GM20000 (cell line): ENCODE measurements around the gene POMT1.

ENCODE experiments used
- DNase-seq: peaks from one replicate; pipeline ENCODE4 v3.0.0; 2012; ENCODE audit warnings: low spot score
- CTCF ChIP-seq: IDR thresholded peaks from 2 replicates; pipeline ENCODE4 v1.5.1; 2012; ENCODE audit warnings: mild to moderate bottlenecking, control low read depth; ENCODE audit errors: extremely low read depth, missing control alignments

Gene POMT1

GRCh38 chr9:131554087-131554842, 51.5 kb downstream of the POMT1 start:
- TF ChIP-seq CTCF: no peak
- no peak for DNase-seq

GRCh38 chr9:131554843-131555351, 52.2 kb downstream of the POMT1 start:
- no peak for DNase-seq
- no peak for TF ChIP-seq CTCF

DNA sequence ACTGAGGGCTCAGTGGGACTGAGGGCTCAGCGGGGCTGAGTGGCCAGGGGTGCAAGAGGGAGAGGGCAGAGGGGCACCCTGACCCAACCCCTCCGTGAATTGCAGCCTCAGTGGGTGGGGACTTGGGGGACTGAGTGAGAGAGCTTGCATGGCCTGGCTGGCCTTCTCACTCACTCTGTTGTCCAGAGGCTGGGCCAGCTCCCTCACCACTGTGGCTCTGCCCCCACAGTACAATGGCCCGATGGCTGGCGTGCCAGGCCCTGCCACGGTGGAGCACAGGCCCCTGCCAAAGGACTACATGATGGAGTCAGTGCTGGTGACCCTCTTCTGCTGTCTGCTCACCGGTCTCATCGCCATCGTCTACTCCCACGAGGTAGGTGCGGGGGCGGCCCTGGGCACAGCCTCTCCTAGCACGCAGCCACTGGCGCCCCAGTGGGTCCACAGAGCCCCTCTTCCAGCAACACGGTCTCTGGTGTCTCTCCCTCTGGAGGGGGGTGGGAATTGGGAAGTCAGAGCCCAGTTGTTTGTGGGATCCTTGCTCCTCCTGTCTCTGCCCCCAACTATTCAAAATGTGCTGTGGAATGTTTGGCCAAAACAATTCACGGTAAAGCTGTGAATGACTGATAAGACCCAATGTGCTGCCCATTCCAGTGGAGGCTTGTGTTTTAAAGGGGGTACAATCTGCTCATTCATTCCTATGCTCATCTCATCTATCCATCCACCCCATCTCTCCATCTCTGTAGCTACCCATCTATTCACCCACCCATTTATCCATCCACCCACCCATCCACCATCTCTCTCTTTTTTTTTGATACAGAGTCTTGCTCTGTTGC, 53.3 kb downstream of the POMT1 start:
- no peak for TF ChIP-seq CTCF
- no peak for DNase-seq

GRCh38 chr9:131557855-131558548, 55.3 kb downstream of the POMT1 start:
- no peak for TF ChIP-seq CTCF
- DNase-seq: no peak

DNA sequence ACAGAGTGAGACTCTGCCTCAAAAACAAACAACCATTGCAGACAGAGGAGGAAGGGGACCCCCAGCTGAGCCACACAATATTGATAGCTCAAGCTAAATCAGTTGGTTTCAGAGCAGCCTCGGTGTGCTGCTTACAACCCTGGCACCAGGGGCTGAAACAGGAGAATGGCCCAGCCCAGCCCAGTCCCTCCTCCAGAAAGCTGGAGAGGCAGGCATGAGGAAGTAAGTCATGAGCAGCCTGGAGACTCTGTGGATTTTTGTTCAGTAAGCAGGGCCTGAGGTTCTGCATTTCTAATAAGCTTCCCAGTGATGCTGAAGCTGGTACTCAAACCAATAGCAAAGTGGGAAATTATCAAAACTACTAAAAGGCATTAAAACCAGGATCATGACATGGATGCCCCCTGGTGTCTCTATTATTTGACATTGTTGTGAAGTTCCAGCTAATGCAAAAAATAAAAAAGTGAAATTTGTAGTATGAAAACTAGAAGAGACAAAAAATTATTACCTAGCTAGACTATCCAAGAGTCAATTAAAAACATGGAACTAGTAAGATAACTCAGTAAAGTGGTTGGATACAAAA, 56.8 kb downstream of the POMT1 start:
- TF ChIP-seq CTCF: no peak
- DNase-seq: no peak

DNA sequence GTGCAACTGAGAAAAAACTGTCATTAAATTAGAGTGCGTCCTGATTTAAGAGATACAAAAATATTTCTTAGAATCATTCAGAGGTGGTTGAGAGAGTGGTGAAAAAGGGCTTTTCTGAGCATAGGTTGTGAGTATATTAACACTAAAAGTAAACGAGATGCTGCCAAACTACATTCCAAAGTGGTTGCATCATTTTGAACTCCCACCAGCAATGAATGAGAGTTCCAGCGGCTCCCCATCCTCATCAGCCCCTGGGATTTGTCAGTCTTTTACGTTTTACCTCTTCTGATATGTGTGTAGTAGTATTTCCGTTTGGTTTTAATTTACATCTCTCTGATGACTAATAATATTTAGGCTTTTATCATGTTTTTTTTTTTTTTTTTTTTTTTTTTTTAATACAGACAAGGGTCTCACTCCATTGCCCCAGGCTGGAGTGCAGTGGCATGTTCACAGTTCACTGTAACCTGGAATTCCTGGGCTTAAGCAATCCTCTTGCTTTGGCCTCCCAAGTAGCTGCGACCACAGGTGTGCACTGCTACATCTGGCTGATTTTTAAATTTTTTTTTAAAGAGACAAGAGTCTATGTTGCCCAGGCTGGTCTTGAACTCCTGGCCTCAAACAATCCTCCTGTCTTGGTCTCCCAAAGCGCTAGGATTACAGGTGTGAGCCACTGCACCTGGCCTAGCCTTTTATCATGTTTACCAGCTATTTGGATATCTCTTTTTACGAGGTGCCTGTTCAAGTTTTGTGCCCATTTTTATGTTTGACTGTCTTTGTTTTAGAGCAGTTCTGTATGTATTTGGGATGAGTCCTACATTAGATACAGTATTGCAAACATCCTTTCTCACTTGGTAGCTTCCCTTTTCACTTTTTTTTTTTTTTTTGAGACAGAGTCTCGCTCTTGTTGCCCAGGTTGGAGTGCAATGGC, 59.6 kb downstream of the POMT1 start:
- TF ChIP-seq CTCF: no peak
- no peak for DNase-seq
